ENCODE measurements around the gene ZNF627. TPM values are rescaled to one million over a fixed set of nuclear protein-coding genes. Genes with fewer than 3 reads are reported as not detected.

Gene ZNF627
- total RNA-seq, 1 donor, result 19.0 TPM

DNA sequence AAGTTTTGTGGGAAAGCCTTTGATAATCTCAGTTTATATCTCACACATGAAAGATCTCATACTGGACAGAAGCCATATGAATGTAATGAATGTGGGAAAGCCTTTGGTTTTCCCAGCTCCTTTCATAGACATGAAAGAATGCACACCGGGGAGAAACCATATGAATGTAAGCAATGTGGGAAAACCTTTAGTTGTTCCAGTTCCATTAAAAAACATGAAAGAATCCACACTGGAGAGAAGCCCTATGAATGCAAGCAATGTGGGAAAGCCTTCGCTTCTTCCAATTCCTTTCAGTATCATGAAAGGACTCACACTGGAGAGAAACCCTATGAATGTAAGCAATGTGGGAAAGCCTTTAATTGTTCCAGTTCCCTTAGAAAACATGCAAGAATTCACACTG, 54.8 kb downstream of the ZNF627 start:
- no peak overlapping the region for H3K4me3 ChIP-seq (ENCODE audit: low read depth, low read length)
- DNase-seq (ENCODE audit: low read depth), result no peak
- TF ChIP-seq, protein P1, sequence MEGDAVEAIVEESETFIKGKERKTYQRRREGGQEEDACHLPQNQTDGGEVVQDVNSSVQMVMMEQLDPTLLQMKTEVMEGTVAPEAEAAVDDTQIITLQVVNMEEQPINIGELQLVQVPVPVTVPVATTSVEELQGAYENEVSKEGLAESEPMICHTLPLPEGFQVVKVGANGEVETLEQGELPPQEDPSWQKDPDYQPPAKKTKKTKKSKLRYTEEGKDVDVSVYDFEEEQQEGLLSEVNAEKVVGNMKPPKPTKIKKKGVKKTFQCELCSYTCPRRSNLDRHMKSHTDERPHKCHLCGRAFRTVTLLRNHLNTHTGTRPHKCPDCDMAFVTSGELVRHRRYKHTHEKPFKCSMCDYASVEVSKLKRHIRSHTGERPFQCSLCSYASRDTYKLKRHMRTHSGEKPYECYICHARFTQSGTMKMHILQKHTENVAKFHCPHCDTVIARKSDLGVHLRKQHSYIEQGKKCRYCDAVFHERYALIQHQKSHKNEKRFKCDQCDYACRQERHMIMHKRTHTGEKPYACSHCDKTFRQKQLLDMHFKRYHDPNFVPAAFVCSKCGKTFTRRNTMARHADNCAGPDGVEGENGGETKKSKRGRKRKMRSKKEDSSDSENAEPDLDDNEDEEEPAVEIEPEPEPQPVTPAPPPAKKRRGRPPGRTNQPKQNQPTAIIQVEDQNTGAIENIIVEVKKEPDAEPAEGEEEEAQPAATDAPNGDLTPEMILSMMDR (IDR thresholded peaks at IDR 0.05; ENCODE audit: insufficient read depth, low read depth, low read length), result no peak

DNA sequence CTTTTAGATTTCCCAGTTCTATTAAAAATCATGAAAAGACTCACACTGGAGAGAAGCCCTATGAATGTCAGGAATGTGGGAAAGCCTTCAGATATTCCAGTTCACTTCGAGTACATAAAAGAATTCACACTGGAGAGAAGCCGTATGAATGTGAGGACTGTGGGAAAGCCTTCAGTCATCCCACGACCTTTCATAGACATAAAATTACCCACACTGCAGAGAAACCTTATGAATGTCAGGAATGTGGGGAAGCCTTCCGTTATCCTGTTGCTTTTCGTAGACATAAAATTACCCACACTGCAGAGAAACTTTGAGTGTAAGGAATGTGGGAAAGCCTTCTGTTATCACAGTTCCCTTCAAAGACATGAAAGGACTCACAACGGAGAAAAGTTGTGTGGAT, 55.2 kb downstream of the ZNF627 start:
- DNase-seq (ENCODE audit: low read depth), result no peak
- H3K4me3 ChIP-seq (ENCODE audit: low read depth, low read length), result no peak overlapping the region
- TF ChIP-seq, protein P1 (IDR thresholded peaks at IDR 0.05; ENCODE audit: insufficient read depth, low read depth, low read length), result no peak

DNA sequence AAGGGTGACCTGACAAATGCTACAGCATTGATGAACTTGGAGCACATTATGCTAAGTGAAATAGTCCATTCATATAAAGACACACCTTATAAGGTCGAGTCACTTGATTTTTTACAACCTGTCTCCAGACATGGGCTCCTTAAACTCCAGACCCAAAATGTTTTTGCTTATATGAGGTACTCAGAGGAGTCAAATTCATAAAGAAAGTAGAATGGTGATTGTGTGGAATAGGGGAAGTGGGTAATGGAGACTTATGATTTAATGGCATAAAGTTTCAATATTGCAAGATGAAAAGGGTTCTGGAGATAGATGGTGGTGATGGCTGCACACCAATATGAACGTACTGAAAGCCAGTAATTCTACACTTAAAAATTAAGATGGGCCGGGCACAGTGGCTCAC, 59.3 kb downstream of the ZNF627 start:
- TF ChIP-seq, protein P1 (IDR thresholded peaks at IDR 0.05; ENCODE audit: insufficient read depth, low read depth, low read length), result no peak
- no peak for DNase-seq (ENCODE audit: low read depth)
- H3K4me3 ChIP-seq (ENCODE audit: low read depth, low read length), result no peak overlapping the region

DNA sequence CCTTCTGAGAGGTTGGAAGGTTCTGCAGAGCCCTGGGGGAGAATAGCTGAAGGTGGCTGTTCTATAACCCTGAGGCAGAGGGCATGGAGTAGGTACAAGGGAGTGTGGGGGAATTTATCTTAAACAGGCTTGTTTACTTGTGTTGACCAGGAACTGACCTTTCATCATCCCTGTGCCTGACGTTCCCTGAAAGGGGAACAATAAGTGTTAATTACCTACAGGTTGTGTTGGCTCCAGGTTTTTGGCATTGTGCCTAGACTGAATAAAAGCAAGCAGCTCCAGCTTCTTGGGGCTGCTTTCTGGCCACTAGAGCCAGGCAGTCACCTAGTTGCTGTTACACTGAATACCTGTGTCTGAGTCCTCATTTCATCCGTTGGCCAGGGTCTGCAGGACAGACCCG, 60.0 kb downstream of the ZNF627 start:
- DNase-seq (ENCODE audit: low read depth), result no peak
- TF ChIP-seq, protein P1 (IDR thresholded peaks at IDR 0.05; ENCODE audit: insufficient read depth, low read depth, low read length), result no peak
- H3K4me3 ChIP-seq (ENCODE audit: low read depth, low read length), result no peak overlapping the region

DNA sequence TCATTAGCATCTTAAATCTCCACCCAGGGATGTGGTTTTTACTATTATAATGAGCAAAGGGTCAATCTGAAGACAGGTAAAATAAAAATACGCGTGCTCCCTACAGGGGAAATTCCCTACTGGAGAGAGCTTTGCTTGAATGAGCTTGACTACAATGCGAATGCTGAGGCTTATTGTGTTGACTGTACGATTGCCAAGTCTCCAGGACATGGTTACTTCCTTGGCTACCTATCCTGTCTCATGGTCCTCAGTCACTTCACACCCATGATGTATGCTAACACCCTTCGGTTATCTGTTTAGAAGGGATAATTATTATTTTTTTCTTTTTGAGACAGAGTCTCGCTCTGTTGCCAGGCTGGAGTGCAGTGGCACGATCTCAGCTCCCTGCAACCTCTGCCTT, 61.7 kb downstream of the ZNF627 start:
- TF ChIP-seq, protein P1 (IDR thresholded peaks at IDR 0.05; ENCODE audit: insufficient read depth, low read depth, low read length), result no peak
- no peak for DNase-seq (ENCODE audit: low read depth)
- H3K4me3 ChIP-seq (ENCODE audit: low read depth, low read length), result no peak overlapping the region

DNA sequence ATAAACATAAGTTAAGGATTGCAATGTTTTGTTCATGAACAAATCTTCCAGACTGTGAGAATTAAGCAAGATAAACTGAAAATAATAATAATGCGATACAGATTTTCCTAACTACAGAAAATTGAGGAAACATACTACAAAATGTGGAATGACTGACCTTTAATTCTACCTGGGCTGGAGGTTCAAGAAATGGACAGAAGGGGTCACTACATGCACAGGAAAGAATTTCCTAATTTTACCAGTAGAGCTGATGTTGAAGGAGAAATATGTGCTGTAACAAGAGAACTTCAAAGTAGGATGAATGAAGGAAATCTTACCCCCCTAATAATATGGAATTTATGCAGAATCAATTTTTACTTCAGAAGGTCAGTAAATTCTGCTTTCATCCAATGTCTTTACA, 62.3 kb downstream of the ZNF627 start:
- TF ChIP-seq, protein P1 (IDR thresholded peaks at IDR 0.05; ENCODE audit: insufficient read depth, low read depth, low read length), result peak; percentile 37
- no peak overlapping the region for H3K4me3 ChIP-seq (ENCODE audit: low read depth, low read length)
- DNase-seq (ENCODE audit: low read depth), result peak; percentile 15

DNA sequence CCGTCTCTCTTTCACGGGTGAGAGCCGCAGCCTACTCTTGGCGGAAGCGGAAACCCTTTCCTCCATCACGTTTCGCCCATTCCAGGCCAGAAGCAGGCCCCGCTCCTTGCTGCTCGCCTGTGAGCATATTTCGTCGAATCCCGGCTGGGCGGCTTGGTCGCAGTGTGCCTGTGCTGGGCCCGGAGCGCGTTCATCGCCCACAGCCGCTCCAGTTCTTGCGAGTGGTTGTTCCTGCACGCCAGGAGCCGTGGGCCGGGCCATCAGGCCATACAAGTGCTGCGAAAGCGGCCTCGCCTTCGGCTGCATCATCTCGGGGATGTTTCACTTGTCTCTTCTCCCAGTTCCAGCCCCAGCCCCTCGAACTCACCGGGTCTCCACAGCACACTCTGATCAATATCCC, 65.0 kb downstream of the ZNF627 start:
- TF ChIP-seq, protein P1 (IDR thresholded peaks at IDR 0.05; ENCODE audit: insufficient read depth, low read depth, low read length), result no peak
- no peak for DNase-seq (ENCODE audit: low read depth)
- H3K4me3 ChIP-seq (ENCODE audit: low read depth, low read length), result no peak overlapping the region
